Measurements from ENCODE around the gene DNAH11.
"Not testable (repeated sequence)": the region's sequence is repeated elsewhere in the genome, so short reads cannot be mapped to it uniquely, and the experiment has no call there.

The DNAH11 gene

DNA sequence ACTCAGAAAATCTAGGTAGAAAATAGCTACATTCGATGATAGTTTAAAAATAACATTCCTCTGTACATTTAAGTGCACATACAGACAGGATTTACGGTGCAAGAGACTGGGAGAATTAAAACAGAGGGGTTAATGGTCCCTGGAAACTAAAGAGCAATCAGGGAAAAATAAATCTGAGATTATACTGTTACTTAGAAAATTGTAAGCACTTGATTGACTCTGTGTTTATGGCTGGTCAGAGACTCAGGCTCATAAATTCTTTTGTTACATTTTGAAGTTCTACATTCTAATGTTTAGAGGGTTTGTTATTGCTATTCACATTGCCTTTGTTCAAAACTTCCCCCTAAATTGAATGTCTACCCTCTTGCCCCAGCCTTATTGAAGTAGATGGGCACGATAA lies 348.5 kb downstream of the DNAH11 start:
- no peak for DNase-seq

DNA sequence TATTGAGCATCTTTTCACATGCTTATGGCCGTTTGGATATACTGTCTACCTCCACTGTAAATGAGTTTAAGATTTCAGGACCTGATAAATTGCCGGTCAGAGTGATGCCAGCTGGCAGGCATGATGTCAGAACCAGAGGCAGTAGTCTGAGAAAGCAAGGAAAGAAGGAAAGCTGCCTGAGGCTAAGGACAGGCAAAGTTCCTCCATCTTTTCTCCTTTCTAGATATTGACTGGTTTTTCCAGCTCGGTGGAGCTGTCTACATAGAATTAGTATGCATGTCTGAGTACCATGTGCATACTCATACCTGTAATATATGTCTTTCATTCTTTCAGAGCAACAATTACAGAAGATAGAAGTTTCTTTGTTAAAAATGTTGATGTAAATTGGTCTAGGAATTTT lies 350.6 kb downstream of the DNAH11 start:
- no peak for DNase-seq

DNA sequence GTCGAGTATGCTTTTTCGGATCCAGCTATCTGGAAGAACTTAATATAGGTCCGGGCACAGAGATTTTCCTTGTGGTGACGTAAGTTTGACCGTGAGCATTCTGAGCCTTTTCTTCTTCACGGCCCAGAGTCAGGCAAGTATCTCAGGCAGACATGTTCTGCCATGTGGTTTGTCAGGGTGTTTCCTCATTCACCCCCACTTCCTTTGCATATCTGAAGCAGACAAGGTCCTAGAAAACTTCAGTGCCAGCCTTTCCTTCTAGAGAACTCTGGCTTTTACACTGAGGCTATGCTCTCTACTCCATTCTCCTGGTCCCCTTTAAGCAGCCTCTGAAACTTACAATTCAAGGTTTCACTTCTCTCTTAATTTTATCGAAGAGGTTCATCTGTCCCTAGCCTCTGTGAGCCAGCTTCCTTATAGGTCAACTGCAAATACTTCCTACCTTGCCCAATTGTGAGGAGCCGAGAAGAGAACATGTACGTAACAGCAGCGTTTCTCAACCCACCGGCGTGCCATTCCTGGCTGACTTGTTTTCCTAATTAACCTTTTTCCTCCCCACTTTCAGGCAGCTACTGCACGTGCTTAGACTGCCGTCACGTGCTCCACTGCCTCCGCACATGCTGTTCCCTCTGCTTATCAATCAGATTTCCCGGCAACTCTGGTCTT lies 355.6 kb downstream of the DNAH11 start:
- DNase-seq, result no peak

DNA sequence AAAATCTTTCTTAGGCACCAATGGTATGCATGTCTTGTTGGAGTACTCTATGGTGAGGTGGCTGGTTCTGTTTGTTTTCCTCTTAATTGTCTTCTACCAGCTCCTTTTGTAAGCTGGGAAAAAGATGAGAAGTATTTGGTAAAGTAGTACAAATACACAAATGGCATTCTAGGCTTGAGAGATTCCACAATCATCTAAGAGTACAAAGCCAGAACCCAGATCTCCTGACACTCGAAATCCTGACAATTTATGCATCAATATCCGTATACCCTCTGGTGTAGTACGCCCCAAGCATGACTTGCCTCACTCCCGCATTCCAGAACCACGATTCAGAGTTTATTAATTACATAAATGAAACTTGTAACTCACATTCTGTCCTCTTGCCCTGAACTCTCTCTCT lies 359.4 kb downstream of the DNAH11 start:
- no peak for DNase-seq

DNA sequence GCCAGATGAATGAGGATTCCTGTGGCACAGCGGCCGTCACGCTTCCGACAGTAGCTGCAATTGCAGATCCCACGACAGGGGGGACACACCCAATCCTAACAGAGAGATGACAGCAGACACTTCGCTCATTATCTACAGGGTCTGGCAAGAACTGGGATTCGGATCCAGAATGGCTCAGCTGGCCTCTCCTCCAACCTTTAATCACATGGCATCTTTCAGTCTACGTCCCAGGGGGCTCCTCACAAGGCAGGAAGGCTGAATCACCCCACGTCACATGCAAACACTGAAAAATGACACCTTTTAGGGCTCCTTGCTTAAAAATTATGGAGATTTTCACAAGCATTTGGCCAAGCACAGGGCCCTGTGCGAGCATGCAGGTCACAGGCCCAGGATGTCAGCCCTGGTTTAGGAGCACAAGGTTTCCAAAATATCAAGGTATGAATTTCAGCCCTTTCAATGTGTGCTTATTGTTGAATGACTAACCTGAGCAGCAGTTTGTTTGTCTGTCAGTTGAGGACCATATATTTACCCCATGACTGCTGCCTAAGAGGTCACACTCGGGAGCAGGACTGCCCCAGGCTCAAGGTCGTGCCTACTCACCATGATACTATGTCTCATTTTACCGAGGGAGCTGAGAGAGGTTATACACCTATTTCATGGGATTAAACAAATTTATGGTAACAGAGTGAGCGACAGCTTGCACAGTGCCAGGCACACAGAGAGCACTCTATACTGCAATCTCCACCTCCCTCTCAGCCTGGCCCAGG lies 360.4 kb downstream of the DNAH11 start:
- no peak for DNase-seq

DNA sequence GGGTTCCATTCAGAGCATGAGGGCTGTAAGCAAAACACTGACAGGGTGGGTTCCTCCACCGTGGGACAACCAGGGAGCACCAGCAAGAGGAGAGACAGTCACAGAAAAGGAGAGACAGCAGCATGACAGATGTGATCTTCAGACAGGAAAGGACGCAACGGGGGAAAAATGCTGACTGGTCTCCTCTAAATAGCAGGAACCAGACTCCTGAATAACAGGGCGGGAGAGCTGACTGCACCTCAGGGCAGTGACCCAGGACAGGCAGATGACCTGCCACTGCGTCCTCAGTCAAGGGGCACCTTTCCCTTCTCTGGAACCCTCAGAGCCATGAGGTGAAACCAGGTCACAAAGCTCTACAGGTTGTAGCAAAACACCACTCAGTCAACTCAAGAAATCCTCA lies 365.9 kb downstream of the DNAH11 start:
- DNase-seq, result no peak

DNA sequence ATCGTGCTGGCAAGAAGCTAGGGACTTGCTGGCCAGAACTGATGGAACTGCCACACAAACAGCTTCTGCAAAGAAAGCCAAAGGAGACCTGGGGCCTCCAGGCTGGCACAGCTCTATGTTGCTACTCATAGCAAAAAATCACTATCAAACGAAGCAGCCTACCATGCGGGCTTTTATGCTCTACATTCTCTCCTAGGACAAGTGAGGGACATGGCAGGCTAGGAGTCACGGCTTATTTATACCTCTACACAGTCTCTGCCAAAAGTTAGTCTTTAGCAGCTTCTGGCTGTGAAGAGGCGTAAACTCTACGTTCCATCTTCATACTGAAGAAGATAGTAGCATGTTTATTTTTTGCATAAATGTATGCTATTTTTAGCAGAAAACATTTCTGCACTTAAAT lies 367.4 kb downstream of the DNAH11 start:
- no peak for DNase-seq

DNA sequence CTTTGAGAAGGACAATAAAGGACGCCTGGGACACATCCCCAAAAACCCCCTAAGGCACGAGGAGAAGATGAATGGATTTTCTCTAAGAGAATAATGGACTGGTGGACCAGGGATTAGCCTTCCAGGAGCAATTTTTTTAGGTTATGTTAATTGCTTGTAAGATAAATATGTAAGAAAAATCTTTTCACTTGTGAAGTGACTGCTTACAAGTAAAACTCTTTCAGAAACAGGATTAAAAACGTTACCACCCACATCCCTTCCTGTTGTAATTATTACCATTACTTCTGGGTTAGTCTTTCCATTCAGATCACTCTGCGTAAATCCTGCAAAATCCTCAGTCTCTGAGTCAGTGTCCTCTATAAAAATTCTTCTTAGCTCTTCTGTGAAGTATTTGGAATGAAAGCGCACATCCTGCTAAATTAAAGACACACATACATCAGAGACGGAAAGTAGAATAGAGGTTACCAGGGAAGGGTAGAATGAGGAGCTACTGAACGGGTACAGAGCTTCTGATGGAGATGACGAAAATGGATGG lies 368.6 kb downstream of the DNAH11 start:
- DNase-seq, result no peak

DNA sequence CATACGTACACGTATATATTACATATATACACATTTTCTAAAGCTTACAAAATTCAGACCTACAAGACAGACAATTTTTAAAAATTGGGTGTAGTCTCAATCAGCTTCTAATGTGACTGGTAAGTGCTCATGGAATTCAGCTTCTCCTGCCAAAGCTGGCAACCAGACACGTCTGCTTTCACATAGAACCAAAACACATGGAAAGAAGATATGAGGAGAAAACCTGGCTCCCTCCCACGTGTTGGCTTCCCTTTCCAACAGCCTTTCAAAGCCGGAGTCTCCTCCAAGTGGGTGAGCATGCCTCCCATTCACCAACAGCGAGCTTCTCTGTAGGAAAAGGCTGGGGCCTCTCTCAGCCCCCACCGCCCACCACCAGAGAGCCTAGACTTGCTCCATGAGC lies 369.5 kb downstream of the DNAH11 start:
- no peak for DNase-seq

DNA sequence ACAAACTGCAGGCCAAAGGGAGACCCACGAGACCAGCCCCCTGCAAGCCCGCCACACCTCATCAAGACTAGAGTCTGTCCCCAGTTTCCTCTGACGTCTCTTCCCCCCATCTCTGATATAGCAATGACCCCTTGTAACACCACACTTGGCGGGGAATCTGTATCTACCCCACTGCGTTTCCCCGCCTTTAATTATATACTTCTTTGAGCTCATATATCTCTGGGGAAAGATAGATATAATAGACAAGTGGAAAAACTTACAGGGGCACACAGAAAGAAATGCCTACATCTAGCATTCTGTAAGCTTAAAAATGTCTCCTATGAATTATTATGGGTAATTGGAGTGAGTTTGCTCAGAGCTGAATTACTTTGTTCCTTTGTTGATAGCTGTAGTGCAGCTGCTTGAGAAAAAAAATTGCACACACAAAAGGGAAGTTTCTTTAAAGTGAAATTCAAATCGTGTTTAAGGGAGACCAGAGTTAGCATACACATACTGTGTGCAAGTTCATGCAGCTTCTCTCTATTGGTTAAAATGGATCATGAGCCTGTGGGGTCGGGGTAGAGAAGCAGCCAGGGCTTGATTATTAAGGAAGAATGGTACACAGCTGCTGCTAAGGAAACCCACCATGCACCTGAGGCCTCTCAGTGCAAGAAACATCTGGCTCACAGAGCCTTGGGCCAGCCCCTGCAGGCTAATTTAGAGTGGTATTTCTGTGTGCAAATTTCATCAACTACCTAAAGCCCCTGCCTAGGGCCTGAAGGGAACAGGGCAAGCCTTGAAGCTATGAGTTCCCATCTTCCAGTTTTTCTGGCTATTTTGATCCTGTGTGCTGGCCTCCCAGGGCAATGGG lies 370.3 kb downstream of the DNAH11 start:
- no peak for DNase-seq

DNA sequence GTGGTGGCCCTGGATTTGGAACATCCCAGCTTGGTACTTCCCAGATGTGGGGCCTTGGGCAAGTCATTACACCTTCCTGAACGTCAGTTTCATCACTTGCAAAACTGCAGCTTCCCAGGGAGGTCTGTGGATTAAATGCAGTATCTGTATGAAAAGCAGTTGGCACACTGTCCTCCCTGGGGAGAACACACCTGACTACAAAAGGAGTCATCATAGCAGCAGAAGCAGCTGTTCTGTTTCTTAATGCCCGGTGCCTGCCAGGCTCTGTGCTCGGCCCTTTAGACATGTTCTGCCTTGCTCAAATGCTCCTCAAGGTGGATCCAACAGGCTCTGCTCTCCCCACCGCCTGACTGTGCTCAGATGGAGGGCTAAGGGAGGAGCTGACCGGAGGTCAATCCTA lies 371.8 kb downstream of the DNAH11 start:
- DNase-seq, result no peak

DNA sequence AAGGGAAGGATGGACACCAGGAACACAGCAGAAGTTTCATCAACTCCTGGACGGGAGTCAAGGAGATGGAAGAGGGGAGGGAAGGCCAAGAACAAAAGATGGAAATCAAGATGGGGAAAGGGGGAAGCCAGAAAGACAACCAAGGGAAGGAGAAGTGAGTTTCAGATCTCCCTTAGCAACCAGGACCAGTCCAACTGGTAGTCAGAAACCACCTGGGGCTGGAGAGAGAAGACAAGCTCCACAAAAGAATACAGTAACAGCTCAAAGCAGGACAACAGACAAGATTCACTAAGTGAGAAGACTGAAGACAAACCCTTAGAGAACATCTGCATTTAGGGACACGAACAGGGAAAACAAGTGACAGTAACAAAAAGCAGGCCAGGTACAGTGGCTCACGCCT lies 372.3 kb downstream of the DNAH11 start:
- no peak for DNase-seq

DNA sequence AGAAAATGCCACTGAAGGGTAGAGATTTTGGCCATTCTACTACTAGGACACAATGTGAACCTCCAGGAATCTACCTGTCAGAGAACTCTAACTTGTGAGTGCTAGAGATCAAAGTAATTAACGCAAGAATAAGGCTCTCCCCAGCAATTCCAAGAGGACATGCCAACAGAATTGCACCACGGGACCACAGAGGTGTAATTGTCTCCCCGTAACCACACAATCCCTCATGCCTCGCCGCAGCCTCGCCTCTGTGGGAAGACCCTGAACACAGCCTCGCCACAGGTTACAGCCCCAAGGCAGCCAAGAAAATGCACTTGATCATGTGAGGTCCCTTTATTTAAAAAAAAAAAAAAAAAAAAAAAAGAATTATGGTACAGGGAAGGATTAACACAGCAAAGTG lies 373.3 kb downstream of the DNAH11 start:
- DNase-seq, result no peak

DNA sequence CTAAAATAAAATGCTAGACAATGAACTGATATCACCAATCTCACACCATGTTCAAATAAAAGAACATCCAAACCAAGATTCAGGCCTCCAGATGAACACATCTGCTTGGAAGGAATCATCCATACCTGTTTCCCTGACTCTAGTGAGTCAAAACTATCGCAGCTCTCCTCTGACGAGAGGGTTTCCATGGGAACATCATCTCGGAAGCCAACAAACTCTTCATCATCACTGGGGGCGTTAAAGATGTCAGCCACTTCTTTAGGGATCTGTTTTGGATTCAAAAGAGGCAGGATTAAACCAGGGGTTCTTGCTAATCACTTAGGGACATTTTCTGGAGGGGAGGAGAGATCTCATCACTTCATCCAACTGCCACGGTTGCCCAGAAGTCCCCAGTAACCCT lies 373.8 kb downstream of the DNAH11 start:
- DNase-seq, result no peak

DNA sequence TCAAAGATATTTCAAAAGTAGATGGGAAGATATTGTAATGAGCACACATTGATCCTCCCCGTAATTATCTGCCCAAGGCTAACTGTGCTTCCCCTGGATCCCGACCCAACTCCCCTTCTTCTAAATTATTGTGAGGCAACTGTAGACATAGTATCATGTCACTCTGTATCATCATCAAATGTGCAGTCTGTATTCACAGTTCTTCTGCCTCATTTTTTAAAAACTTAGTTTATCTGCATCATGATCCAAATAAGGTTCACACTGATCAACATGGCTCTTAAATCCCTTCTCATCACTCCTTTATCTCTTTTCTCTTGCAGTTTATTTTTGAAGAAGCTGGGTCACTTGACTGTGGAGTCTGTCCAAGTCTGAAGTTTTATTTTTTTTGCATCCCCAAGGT lies 375.4 kb downstream of the DNAH11 start:
- DNase-seq, result no peak

DNA sequence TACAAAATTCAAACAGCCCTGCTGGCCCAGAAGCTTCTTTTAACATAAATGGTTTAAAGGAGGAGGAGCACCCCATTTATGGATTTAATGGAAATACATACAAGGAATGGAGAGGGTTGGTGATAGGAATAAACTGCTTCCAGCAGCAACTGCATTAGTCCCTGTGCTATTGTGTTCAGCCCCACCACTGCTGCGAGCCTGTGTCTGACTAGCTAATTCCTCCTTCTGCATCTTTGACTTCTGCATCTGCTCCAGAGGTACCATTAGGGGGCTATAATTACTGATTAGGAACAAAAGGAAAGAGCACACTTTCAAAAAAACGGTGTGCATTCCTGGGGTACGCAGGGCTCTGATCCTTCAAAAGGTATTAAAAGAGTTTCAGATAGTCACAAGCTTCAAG lies 378.1 kb downstream of the DNAH11 start:
- DNase-seq, result no peak

DNA sequence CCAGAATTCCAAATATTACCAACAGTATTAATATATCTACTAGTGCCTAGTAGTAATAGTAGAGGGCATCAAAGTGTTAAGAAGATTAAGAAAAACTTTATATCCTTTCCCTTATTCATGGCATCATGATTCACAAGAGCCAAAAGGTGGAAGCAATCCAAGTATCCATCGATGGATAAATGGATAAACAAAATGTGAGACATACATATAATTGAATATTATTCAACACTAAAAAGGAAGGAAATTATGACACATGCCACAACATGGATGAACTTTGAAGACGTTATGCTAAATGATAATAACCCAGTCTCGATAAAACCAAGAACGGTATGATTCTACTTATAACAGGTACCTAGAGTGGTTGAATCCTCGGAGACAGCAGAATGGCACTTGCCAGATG lies 379.8 kb downstream of the DNAH11 start:
- DNase-seq, result no peak

DNA sequence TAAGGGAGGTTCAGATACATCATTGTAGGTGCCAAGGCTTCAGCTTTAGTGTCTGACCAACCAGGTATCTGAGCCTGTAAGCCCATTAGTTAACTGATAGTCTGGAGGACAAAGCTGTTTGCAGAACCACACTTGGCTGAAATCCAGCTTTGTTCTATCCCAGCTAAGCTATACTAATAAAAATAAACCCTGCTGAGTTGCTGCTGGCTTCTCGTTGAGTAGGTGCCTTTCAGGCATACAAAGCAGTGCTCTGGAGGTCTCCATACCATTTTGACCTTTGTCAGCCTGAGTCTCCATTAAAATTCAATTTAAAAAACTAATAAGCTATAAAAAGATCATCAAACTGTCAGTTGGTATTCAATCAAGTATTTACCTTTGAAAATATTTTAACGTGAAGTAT lies 380.8 kb downstream of the DNAH11 start:
- peak; percentile 78 to 94 for DNase-seq

DNA sequence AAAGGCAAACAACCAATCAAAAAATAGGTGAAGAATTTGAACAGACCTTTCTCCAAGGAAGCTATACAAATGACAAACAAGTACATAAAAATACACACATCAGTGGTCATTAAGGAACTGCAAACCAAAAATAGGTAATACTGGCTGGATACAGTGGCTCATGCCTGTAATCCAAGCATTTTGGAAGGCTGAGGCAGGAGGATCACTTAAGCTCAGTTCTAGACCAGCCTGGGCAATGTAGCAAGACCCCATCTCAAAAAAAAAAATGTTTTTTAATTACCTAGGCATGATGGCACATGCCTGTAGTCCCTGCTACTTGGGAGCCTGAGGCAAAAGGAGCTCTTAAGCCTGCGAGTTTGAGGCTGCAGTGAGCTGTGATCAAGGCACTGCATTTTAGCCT lies 383.6 kb downstream of the DNAH11 start:
- DNase-seq, result no peak

DNA sequence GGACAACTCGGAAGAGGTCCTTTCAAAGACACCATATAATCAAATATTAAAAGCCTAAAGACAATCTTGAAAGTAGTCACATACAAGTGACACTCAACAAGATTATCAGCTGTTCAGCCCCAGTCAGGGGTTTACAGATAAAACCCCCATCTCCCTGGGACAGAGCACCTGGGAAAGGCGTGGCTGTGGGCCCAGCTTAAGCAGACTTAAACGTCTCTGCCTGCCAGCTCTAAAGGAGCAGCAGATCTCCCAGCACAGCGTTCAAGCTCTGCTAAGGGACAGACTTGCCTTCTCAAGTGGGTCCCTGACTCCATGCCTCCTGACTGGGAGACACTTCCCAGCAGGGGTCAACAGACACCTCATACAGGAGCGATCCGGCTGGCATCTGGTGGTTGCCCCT lies 384.9 kb downstream of the DNAH11 start:
- no peak for DNase-seq

DNA sequence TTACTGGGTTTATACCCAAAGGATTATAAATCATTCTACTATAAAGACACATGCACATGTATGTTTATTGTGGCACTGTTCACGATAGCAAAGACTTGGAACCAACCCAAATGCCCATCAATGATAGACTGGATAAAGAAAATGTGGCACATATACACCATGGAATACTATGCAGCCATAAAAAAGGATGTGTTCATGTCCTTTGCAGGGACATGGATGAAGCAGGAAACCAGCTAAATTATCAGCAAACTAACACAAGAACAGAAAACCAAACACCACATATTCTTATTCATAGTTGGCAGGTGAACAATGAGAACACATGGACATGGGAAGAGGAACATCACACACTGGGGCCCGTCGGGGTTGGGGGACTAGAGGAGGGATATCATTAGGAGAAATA lies 390.5 kb downstream of the DNAH11 start:
- DNase-seq, result not testable (repeated sequence)

DNA sequence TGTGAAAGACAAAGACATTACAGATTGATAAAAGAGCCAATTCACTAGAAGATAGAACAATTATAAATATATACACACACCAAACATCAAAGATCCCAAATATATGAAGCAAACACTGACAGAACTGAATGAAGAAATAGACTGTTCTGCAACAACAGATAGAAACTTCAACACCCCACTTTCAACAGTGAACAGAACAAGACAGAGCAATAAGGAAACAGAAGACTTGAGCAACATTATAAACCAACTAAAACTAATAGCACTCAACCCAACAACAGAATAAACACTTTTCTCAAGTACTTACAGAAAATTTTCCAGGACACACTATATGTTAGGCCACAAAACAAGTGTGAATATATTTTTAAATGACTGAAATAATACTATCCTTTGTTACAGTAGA lies 392.0 kb downstream of the DNAH11 start:
- no peak for DNase-seq

DNA sequence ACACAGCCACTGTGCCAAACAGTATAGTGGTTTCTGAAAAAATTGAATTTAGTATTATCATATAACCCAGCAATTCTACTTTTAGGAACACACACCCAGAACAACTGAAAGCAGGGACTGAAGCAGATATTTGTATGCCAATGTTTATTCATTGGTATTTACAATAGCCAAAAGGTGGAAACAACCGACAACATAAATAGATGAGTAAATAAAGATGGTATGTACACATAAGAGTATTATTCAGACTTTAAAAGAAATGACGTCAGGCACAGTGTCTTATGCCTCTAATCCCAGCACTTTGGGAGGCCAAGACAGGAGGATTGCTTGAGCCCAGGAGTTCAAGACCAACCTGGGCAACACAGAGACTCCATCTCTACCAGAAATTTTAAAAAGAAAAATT lies 395.6 kb downstream of the DNAH11 start:
- DNase-seq, result no peak
